Measurements from ENCODE around the gene VMP1. TPM values are rescaled to one million over a fixed set of nuclear protein-coding genes. Genes with fewer than 3 reads are reported as not detected.
A peak's percentile ranks its signal among the peaks of the same experiment; 100 is the strongest.
"Not testable (repeated sequence)": the region's sequence is repeated elsewhere in the genome, so short reads cannot be mapped to it uniquely, and the experiment has no call there.

Gene VMP1
- total RNA-seq, 2 donors from 2014 or later: 236 to 324 TPM

- no peak for ATAC-seq (replicated peaks in 1 of 2)
- H3K27ac Mint-ChIP-seq: peak overlapping the region; percentile 71
- peaks cover 0 to 11% of the 10 kb centered on the region in 2 donors for H3K36me3 Mint-ChIP-seq (ENCODE audit: insufficient read depth in 2 of 2)
- no peak overlapping the region for H3K4me3 Mint-ChIP-seq
- H3K27me3 Mint-ChIP-seq (ENCODE audit: low read depth): no peaks in the 10 kb centered on the region
- no peaks in the 10 kb centered on the region for H3K9me3 Mint-ChIP-seq
- peaks cover 39% of the 10 kb centered on the region for H3K4me1 Mint-ChIP-seq (ENCODE audit: low read depth)
- no peak for DNase-seq
These were observed 150.8 kb downstream of the VMP1 start for GRCh38 chr17:59858167-59858816.

- Mint-ChIP-seq H3K4me3 (no peak overlapping the region), H3K9me3 (no peaks in the 10 kb centered on the region), H3K4me1 (ENCODE audit: low read depth) (peaks cover 33% of the 10 kb centered on the region), H3K27me3 (ENCODE audit: low read depth) (no peaks in the 10 kb centered on the region), H3K27ac (peak overlapping the region; percentile 81), H3K36me3 (ENCODE audit: insufficient read depth in 2 of 2) (peaks cover 0 to 10% of the 10 kb centered on the region in 2 donors)
- ATAC-seq (replicated peaks in 1 of 2): no peak
- DNase-seq: no peak
These were observed 151.5 kb downstream of the VMP1 start for GRCh38 chr17:59858932-59859331.

- H3K4me1 Mint-ChIP-seq (ENCODE audit: low read depth): peaks cover 28% of the 10 kb centered on the region
- DNase-seq (no peak), ATAC-seq (replicated peaks in 1 of 2) (peak; percentile 52 to 72)
- no peak overlapping the region for H3K4me3 Mint-ChIP-seq
- peak overlapping the region; percentile 81 for H3K27ac Mint-ChIP-seq
- no peaks in the 10 kb centered on the region for H3K27me3 Mint-ChIP-seq (ENCODE audit: low read depth)
- H3K36me3 Mint-ChIP-seq (ENCODE audit: insufficient read depth in 2 of 2): peaks cover 0 to 10% of the 10 kb centered on the region in 2 donors
- no peaks in the 10 kb centered on the region for H3K9me3 Mint-ChIP-seq
These were observed 152.1 kb downstream of the VMP1 start for GRCh38 chr17:59859444-59860025.

- Mint-ChIP-seq H3K27ac (no peak overlapping the region), H3K4me1 (ENCODE audit: low read depth) (peaks cover 10% of the 10 kb centered on the region)
- DNase-seq: no peak
These were observed 156.2 kb downstream of the VMP1 start for GRCh38 chr17:59863616-59864015.

GRCh38 chr17:59869941-59870218, 162.4 kb downstream of the VMP1 start:
- no peak for DNase-seq
- ATAC-seq (replicated peaks in 1 of 2): no peak
- H3K36me3 Mint-ChIP-seq (ENCODE audit: insufficient read depth in 2 of 2): peaks cover 4 to 9% of the 10 kb centered on the region in 2 donors
- H3K9me3 Mint-ChIP-seq: no peaks in the 10 kb centered on the region
- no peak overlapping the region for H3K4me3 Mint-ChIP-seq
- no peaks in the 10 kb centered on the region for H3K27me3 Mint-ChIP-seq (ENCODE audit: low read depth)
- no peaks in the 10 kb centered on the region for H3K4me1 Mint-ChIP-seq (ENCODE audit: low read depth)
- no peak overlapping the region for H3K27ac Mint-ChIP-seq

More at GRCh38 chr17:59863616-59864015, 156.2 kb downstream of the VMP1 start:
- no peak for ATAC-seq (replicated peaks in 1 of 2)
- H3K9me3 Mint-ChIP-seq: no peaks in the 10 kb centered on the region
- no peak overlapping the region for H3K4me3 Mint-ChIP-seq
- peaks cover 0 to 13% of the 10 kb centered on the region in 2 donors for H3K36me3 Mint-ChIP-seq (ENCODE audit: insufficient read depth in 2 of 2)
- no peaks in the 10 kb centered on the region for H3K27me3 Mint-ChIP-seq (ENCODE audit: low read depth)

GRCh38 chr17:59870482-59870881, 163.0 kb downstream of the VMP1 start:
- ATAC-seq (replicated peaks in 1 of 2): no peak
- Mint-ChIP-seq H3K27me3 (ENCODE audit: low read depth) (no peaks in the 10 kb centered on the region), H3K4me1 (ENCODE audit: low read depth) (no peaks in the 10 kb centered on the region), H3K27ac (no peak overlapping the region), H3K4me3 (no peak overlapping the region), H3K9me3 (no peaks in the 10 kb centered on the region), H3K36me3 (ENCODE audit: insufficient read depth in 2 of 2) (peaks cover 4 to 9% of the 10 kb centered on the region in 2 donors)
- no peak for DNase-seq

GRCh38 chr17:59872351-59872750, 164.9 kb downstream of the VMP1 start:
- Mint-ChIP-seq H3K27me3 (ENCODE audit: low read depth) (no peaks in the 10 kb centered on the region), H3K27ac (no peak overlapping the region), H3K9me3 (no peaks in the 10 kb centered on the region), H3K4me1 (ENCODE audit: low read depth) (no peaks in the 10 kb centered on the region), H3K36me3 (ENCODE audit: insufficient read depth in 2 of 2) (peaks cover 4 to 10% of the 10 kb centered on the region in 2 donors), H3K4me3 (no peak overlapping the region)
- no peak for DNase-seq
- no peak for ATAC-seq (replicated peaks in 1 of 2)

- H3K4me1 Mint-ChIP-seq (ENCODE audit: low read depth); H3K4me3 Mint-ChIP-seq; ATAC-seq (replicated peaks in 1 of 2); H3K27me3 Mint-ChIP-seq (ENCODE audit: low read depth); H3K27ac Mint-ChIP-seq; DNase-seq; H3K9me3 Mint-ChIP-seq: not testable (repeated sequence)
- H3K36me3 Mint-ChIP-seq (ENCODE audit: insufficient read depth in 2 of 2): peaks cover 4 to 17% of the 10 kb centered on the region in 2 donors
These were observed 166.0 kb downstream of the VMP1 start for GRCh38 chr17:59873414-59873813.

- H3K9me3 Mint-ChIP-seq: no peaks in the 10 kb centered on the region
- peak overlapping the region; percentile 60 for H3K27ac Mint-ChIP-seq
- H3K36me3 Mint-ChIP-seq (ENCODE audit: insufficient read depth in 2 of 2): peaks cover 4 to 17% of the 10 kb centered on the region in 2 donors
- no peak for DNase-seq
- H3K27me3 Mint-ChIP-seq (ENCODE audit: low read depth): no peaks in the 10 kb centered on the region
- ATAC-seq (replicated peaks in 1 of 2): no peak
- H3K4me1 Mint-ChIP-seq (ENCODE audit: low read depth): peaks cover 4% of the 10 kb centered on the region
- H3K4me3 Mint-ChIP-seq: no peak overlapping the region
These were observed 166.9 kb downstream of the VMP1 start for GRCh38 chr17:59874376-59874775.

GRCh38 chr17:59876107-59876506, 168.7 kb downstream of the VMP1 start:
- H3K36me3 Mint-ChIP-seq (ENCODE audit: insufficient read depth in 2 of 2): peaks cover 5 to 17% of the 10 kb centered on the region in 2 donors

GRCh38 chr17:59877965-59878364, 170.5 kb downstream of the VMP1 start:
- ATAC-seq (replicated peaks in 1 of 2) (no peak), DNase-seq (no peak)
- peaks cover 9% of the 10 kb centered on the region for H3K4me1 Mint-ChIP-seq (ENCODE audit: low read depth)
- peak overlapping the region; percentile 15 for H3K27ac Mint-ChIP-seq
- peaks cover 3 to 21% of the 10 kb centered on the region in 2 donors for H3K36me3 Mint-ChIP-seq (ENCODE audit: insufficient read depth in 2 of 2)
- H3K27me3 Mint-ChIP-seq (ENCODE audit: low read depth): no peaks in the 10 kb centered on the region
- no peaks in the 10 kb centered on the region for H3K9me3 Mint-ChIP-seq
- no peak overlapping the region for H3K4me3 Mint-ChIP-seq

More at GRCh38 chr17:59876107-59876506, 168.7 kb downstream of the VMP1 start:
- H3K9me3 Mint-ChIP-seq: no peaks in the 10 kb centered on the region
- ATAC-seq (replicated peaks in 1 of 2) (no peak), DNase-seq (no peak)
- H3K4me1 Mint-ChIP-seq (ENCODE audit: low read depth): peaks cover 8% of the 10 kb centered on the region
- no peak overlapping the region for H3K27ac Mint-ChIP-seq
- H3K4me3 Mint-ChIP-seq: no peak overlapping the region
- H3K27me3 Mint-ChIP-seq (ENCODE audit: low read depth): no peaks in the 10 kb centered on the region

GRCh38 chr17:59878624-59879023, 171.2 kb downstream of the VMP1 start:
- no peak overlapping the region for H3K27ac Mint-ChIP-seq
- H3K27me3 Mint-ChIP-seq (ENCODE audit: low read depth): no peaks in the 10 kb centered on the region
- H3K4me1 Mint-ChIP-seq (ENCODE audit: low read depth): peaks cover 9% of the 10 kb centered on the region
- ATAC-seq (replicated peaks in 1 of 2) (no peak), DNase-seq (no peak)
- H3K4me3 Mint-ChIP-seq: no peak overlapping the region
- H3K36me3 Mint-ChIP-seq (ENCODE audit: insufficient read depth in 2 of 2): peaks cover 3 to 21% of the 10 kb centered on the region in 2 donors
- no peaks in the 10 kb centered on the region for H3K9me3 Mint-ChIP-seq

GRCh38 chr17:59884861-59885260, 177.4 kb downstream of the VMP1 start:
- no peaks in the 10 kb centered on the region for H3K27me3 Mint-ChIP-seq (ENCODE audit: low read depth)
- no peaks in the 10 kb centered on the region for H3K9me3 Mint-ChIP-seq
- H3K27ac Mint-ChIP-seq: no peak overlapping the region
- peaks cover 22% of the 10 kb centered on the region for H3K4me1 Mint-ChIP-seq (ENCODE audit: low read depth)
- H3K36me3 Mint-ChIP-seq (ENCODE audit: insufficient read depth in 2 of 2): peaks cover 9 to 19% of the 10 kb centered on the region in 2 donors
- ATAC-seq (replicated peaks in 1 of 2) (no peak), DNase-seq (no peak)
- no peak overlapping the region for H3K4me3 Mint-ChIP-seq
